Hepatocyte (in vitro differentiated cells): ENCODE results near the gene IRAK1BP1. TPM values are rescaled to one million over a fixed set of nuclear protein-coding genes. Genes with fewer than 3 reads are reported as not detected.

Source experiments
- DNase-seq: peaks from one replicate; pipeline ENCODE4 v3.0.0-alpha.2; 2016; ENCODE audit warnings: low spot score
- H2AFZ ChIP-seq: fragments of 200-600 bp; sonication (generic); 2 replicates; pipeline ENCODE4 v1.6.0; 2016; ENCODE audit warnings: antibody characterized with exemption, mild to moderate bottlenecking
- H3K27ac ChIP-seq: fragments of 200-600 bp; sonication (generic); 2 replicates; pipeline ENCODE4 v1.5.1; 2016; ENCODE audit warnings: mild to moderate bottlenecking
- H3K27me3 ChIP-seq: fragments of 200-600 bp; sonication (generic); 2 replicates; pipeline ENCODE4 v1.6.1; 2016
- H3K36me3 ChIP-seq: fragments of 200-600 bp; sonication (generic); replicated peaks from 2 replicates; pipeline ENCODE4 v1.5.1; 2016; ENCODE audit warnings: low read depth; ENCODE audit not compliant: insufficient read depth
- H3K4me1 ChIP-seq: fragments of 200-600 bp; sonication (generic); 2 replicates; pipeline ENCODE4 v1.5.1; 2016; ENCODE audit warnings: mild to moderate bottlenecking, moderate library complexity; ENCODE audit not compliant: insufficient read depth
- H3K4me2 ChIP-seq: fragments of 200-600 bp; sonication (generic); 2 replicates; pipeline ENCODE4 v1.6.0; 2016
- H3K4me3 ChIP-seq: fragments of 200-600 bp; sonication (generic); 2 replicates; pipeline ENCODE4 v1.5.1; 2016; ENCODE audit warnings: mild to moderate bottlenecking
- H3K79me2 ChIP-seq: fragments of 200-600 bp; sonication (generic); 2 replicates; pipeline ENCODE4 v1.6.0; 2017; ENCODE audit warnings: mild to moderate bottlenecking
- H3K9me2 ChIP-seq: fragments of 200-600 bp; sonication (generic); replicated peaks from 2 replicates; pipeline ENCODE4 v1.6.0; 2017; ENCODE audit warnings: mild to moderate bottlenecking; ENCODE audit not compliant: insufficient read depth
- H3K9me3 ChIP-seq: fragments of 200-600 bp; sonication (generic); 2 replicates; pipeline ENCODE4 v1.5.1; 2016; ENCODE audit warnings: low read depth, mild to moderate bottlenecking
- H4K20me1 ChIP-seq: fragments of 200-600 bp; sonication (generic); 2 replicates; pipeline ENCODE4 v1.6.0; 2016; ENCODE audit warnings: mild to moderate bottlenecking; ENCODE audit not compliant: insufficient read depth, poor library complexity, severe bottlenecking
- EZH2 ChIP-seq: fragments of 200-600 bp; sonication (generic); IDR thresholded peaks from 2 replicates; pipeline ENCODE4 v1.6.1; 2016; ENCODE audit warnings: antibody characterized with exemption, mild to moderate bottlenecking, borderline replicate concordance
- EZH2phosphoT487 ChIP-seq: fragments of 200-600 bp; sonication (generic); IDR thresholded peaks from one replicate; pipeline ENCODE4 v1.6.1; 2018; ENCODE audit warnings: antibody characterized with exemption, mild to moderate bottlenecking, low read depth, moderate library complexity; ENCODE audit not compliant: unreplicated experiment, severe bottlenecking
- WGBS: methylation state at CpG from one replicate; pipeline ENCODE4 v1.1.6; 2016; ENCODE audit warnings: low lambda C conversion rate; ENCODE audit errors: missing lambda C conversion rate; 5-methylcytosine and 5-hydroxymethylcytosine counted together
- polyA plus RNA-seq: library from polyadenylated mRNA; unstranded; fragments of >200 nt; fragmentation: Nextera tagmentation; extraction: Ambion mirVana; gene quantifications from 2 replicates; pipeline ENCODE4 v1.2.1, GENCODE V29; 2016
- total RNA-seq: library from RNA; depleted of rRNA; stranded (reverse); fragments of >200 nt; gene quantifications from 2 replicates; pipeline ENCODE4 v1.2.3, GENCODE V29; 2014
- TF ChIP-seq, protein P1 (sequence below): fragments of 200-600 bp; sonication (generic); IDR thresholded peaks from 2 replicates; pipeline ENCODE4 v1.5.1; 2016; ENCODE audit warnings: antibody characterized with exemption, mild to moderate bottlenecking; ENCODE audit not compliant: poor library complexity

The IRAK1BP1 gene
- total and polyA plus RNA-seq, 2 experiments from 2014 or later = 1.9 to 4.3 TPM

DNA sequence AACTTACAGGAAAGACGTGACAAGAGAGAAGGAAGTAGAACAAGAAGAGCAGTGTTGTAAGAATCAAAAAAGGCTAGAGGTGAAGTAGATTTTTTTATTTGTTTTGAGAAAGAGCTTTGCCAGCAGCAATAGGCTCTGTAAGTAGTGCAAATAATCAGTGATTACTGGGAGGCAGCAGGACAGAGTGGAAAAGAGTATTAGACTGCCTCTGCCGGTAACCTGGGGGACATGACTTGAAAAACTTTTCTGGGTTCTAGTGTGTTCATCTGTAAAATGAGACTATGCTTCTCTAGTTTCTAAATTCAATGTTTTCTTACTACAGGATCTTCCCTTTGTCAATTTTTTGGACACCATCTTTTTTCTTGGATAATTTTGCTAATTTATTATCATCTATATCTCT is 5.8 kb upstream of the IRAK1BP1 start:
- no peaks in the 10 kb centered on the region for H3K27me3 ChIP-seq

GRCh38 chr6:78863576-78863975 is 3.8 kb upstream of the IRAK1BP1 start:
- Histone ChIP-seq H4K20me1 (no peaks in the 10 kb centered on the region), H3K9me3 (no peaks in the 10 kb centered on the region), H3K4me3 (no peak overlapping the region), H3K4me1 (no peaks in the 10 kb centered on the region), H3K9me2 (no peaks in the 10 kb centered on the region), H3K79me2 (peaks cover 2% of the 10 kb centered on the region), H3K36me3 (no peaks in the 10 kb centered on the region), H2AFZ (no peak overlapping the region), H3K27ac (no peak overlapping the region), H3K4me2 (no peak overlapping the region), H3K27me3 (no peaks in the 10 kb centered on the region)
- TF ChIP-seq EZH2phosphoT487 (no peak), EZH2 (no peak)
- TF ChIP-seq, protein P1, sequence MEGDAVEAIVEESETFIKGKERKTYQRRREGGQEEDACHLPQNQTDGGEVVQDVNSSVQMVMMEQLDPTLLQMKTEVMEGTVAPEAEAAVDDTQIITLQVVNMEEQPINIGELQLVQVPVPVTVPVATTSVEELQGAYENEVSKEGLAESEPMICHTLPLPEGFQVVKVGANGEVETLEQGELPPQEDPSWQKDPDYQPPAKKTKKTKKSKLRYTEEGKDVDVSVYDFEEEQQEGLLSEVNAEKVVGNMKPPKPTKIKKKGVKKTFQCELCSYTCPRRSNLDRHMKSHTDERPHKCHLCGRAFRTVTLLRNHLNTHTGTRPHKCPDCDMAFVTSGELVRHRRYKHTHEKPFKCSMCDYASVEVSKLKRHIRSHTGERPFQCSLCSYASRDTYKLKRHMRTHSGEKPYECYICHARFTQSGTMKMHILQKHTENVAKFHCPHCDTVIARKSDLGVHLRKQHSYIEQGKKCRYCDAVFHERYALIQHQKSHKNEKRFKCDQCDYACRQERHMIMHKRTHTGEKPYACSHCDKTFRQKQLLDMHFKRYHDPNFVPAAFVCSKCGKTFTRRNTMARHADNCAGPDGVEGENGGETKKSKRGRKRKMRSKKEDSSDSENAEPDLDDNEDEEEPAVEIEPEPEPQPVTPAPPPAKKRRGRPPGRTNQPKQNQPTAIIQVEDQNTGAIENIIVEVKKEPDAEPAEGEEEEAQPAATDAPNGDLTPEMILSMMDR = no peak
- 54% methylated on average over 2 of the region's 2 CpGs for WGBS
- no peak for DNase-seq

More for the DNA sequence above, 5.8 kb upstream of the IRAK1BP1 start:
- no peaks in the 10 kb centered on the region for H3K9me3 ChIP-seq
- no peaks in the 10 kb centered on the region for H3K79me2 ChIP-seq
- DNase-seq = no peak
- no peak overlapping the region for H3K4me2 ChIP-seq
- TF ChIP-seq EZH2phosphoT487 = no peak
- no peak for TF ChIP-seq EZH2
- TF ChIP-seq, protein P1 = no peak
- H3K4me1 ChIP-seq = no peaks in the 10 kb centered on the region
- no peak overlapping the region for H3K27ac ChIP-seq
- H3K9me2 ChIP-seq = no peaks in the 10 kb centered on the region
- H2AFZ ChIP-seq = no peak overlapping the region
- 73% methylated on average over 2 of the region's 2 CpGs for WGBS
- H3K36me3 ChIP-seq = no peaks in the 10 kb centered on the region
- no peak overlapping the region for H3K4me3 ChIP-seq
- no peaks in the 10 kb centered on the region for H4K20me1 ChIP-seq

DNA sequence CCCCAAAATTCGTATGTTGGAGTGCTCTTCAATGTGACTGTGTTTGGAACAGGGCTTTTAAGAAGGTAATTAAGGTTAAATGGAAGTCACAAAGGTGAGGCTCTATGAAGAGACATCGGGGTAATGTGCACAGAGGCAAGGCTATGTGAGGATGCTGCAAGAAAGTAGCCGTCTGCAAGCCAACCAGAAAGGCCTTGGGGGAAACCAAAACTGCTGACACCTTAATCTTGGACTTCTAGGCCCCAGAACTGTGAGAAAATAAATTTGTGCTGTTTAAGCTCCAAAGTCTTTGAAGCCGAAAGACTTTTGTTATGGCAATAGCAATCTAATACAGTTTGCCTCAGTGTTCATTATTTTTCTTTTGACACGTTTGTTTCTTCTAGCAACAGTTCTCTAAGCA is 2.4 kb upstream of the IRAK1BP1 start:
- WGBS = 91% methylated on average over 5 of the region's 5 CpGs
- H3K9me2 ChIP-seq = no peaks in the 10 kb centered on the region

More for the DNA sequence above, 2.4 kb upstream of the IRAK1BP1 start:
- H2AFZ ChIP-seq = no peak overlapping the region
- H4K20me1 ChIP-seq = no peaks in the 10 kb centered on the region
- no peaks in the 10 kb centered on the region for H3K27me3 ChIP-seq
- H3K4me2 ChIP-seq = no peak overlapping the region
- TF ChIP-seq EZH2phosphoT487 (no peak), EZH2 (no peak)
- TF ChIP-seq, protein P1 = no peak
- no peaks in the 10 kb centered on the region for H3K4me1 ChIP-seq
- H3K9me3 ChIP-seq = no peaks in the 10 kb centered on the region
- no peak overlapping the region for H3K4me3 ChIP-seq
- H3K79me2 ChIP-seq = peaks cover 9% of the 10 kb centered on the region
- no peaks in the 10 kb centered on the region for H3K36me3 ChIP-seq
- no peak for DNase-seq
- no peak overlapping the region for H3K27ac ChIP-seq
